Panc1 (cell line): Measurements from ENCODE around the gene WDR59.
"Not testable (repeated sequence)": the region's sequence is repeated elsewhere in the genome, so short reads cannot be mapped to it uniquely, and the experiment has no call there.

ENCODE experiments used
- POLR2AphosphoS5 ChIP-seq: IDR thresholded peaks from 2 replicates; pipeline ENCODE4 v1.6.1; 2012; ENCODE audit warnings: mild to moderate bottlenecking, low read depth, low read length, moderate library complexity
- TF ChIP-seq, protein P1 (sequence below): fragments of 450-650 bp; IDR thresholded peaks from 2 replicates; pipeline ENCODE4 v1.5.1; 2017; ENCODE audit warnings: mild to moderate bottlenecking

DNA sequence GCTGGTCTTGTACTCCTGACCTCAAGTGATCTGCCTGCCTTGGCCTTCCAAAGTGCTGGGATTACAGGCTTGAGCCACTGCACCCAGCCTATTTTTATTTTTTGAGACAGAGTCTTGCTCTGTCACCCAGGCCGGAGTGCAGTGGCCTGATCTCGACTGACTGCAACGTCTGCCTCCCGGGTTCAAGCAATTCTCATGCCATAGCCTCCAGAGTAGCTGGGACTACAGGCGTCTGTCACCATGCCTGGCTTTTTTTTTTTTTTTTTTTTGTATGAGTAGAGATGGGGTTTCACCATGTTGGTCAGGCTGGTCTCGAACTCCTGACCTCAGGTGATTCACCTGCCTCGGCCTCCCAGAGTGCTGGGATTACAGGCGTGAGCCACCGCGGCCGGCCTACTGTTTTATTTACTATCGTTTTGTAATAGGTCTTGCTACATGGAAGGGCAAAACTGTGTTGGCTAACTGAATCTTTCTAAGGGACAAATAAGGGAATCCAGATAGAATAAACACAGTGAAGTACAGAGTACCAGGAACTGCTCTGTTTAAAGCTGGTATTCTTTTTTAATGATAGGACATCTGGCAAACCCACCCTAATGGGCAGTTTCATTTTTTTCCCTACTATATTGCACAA is 31.6 kb upstream of the WDR59 start:
- TF ChIP-seq, protein P1, sequence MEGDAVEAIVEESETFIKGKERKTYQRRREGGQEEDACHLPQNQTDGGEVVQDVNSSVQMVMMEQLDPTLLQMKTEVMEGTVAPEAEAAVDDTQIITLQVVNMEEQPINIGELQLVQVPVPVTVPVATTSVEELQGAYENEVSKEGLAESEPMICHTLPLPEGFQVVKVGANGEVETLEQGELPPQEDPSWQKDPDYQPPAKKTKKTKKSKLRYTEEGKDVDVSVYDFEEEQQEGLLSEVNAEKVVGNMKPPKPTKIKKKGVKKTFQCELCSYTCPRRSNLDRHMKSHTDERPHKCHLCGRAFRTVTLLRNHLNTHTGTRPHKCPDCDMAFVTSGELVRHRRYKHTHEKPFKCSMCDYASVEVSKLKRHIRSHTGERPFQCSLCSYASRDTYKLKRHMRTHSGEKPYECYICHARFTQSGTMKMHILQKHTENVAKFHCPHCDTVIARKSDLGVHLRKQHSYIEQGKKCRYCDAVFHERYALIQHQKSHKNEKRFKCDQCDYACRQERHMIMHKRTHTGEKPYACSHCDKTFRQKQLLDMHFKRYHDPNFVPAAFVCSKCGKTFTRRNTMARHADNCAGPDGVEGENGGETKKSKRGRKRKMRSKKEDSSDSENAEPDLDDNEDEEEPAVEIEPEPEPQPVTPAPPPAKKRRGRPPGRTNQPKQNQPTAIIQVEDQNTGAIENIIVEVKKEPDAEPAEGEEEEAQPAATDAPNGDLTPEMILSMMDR: not testable (repeated sequence)
- TF ChIP-seq POLR2AphosphoS5: not testable (repeated sequence)
